HEK293 (cell line): ENCODE data around the gene SMIM14.

Experiments used
- ATF2 ChIP-seq: fragments of 450-650 bp; formaldehyde crosslinking; IDR thresholded peaks from 2 replicates; pipeline ENCODE4 v1.5.1; 2016; ENCODE audit warnings: missing biosample characterization, missing genetic modification characterization, low read depth
- GLI4 ChIP-seq: fragments of 450-650 bp; formaldehyde crosslinking; IDR thresholded peaks from 2 replicates; pipeline ENCODE4 v1.5.1; 2016; ENCODE audit warnings: missing biosample characterization, missing genetic modification characterization
- IKZF3 ChIP-seq: fragments of 450-650 bp; IDR thresholded peaks from 2 replicates; pipeline ENCODE4 v1.5.0; 2018; ENCODE audit warnings: missing biosample characterization, mild to moderate bottlenecking, missing genetic modification characterization, moderate library complexity
- INSM2 ChIP-seq: fragments of 450-650 bp; formaldehyde crosslinking; IDR thresholded peaks from 2 replicates; pipeline ENCODE4 v1.5.1; 2016; ENCODE audit warnings: missing biosample characterization, missing genetic modification characterization
- PATZ1 ChIP-seq: fragments of 450-650 bp; formaldehyde crosslinking; IDR thresholded peaks from 2 replicates; pipeline ENCODE4 v1.5.1; 2016; ENCODE audit warnings: missing biosample characterization, missing genetic modification characterization
- REST ChIP-seq: fragments of 450-650 bp; formaldehyde crosslinking; IDR thresholded peaks from 2 replicates; pipeline ENCODE4 v1.5.1; 2016; ENCODE audit warnings: missing biosample characterization, missing genetic modification characterization
- ZBTB17 ChIP-seq: fragments of 450-650 bp; formaldehyde crosslinking; IDR thresholded peaks from 2 replicates; pipeline ENCODE4 v1.5.1; 2016; ENCODE audit warnings: missing biosample characterization, missing genetic modification characterization
- ZNF175 ChIP-seq: fragments of 450-650 bp; formaldehyde crosslinking; IDR thresholded peaks from 2 replicates; pipeline ENCODE4 v1.5.1; 2016; ENCODE audit warnings: missing biosample characterization, missing genetic modification characterization
- ZNF23 ChIP-seq: fragments of 450-650 bp; formaldehyde crosslinking; IDR thresholded peaks from 2 replicates; pipeline ENCODE4 v1.5.1; 2016; ENCODE audit warnings: missing biosample characterization, missing genetic modification characterization, borderline replicate concordance
- ZNF274 ChIP-seq, 2 experiments: fragments of 200-500 bp in 1 of 2; fragments of 450-650 bp in 1 of 2; sonication (Bioruptor generic) in 1 of 2; formaldehyde crosslinking in 1 of 2; IDR thresholded peaks; 2 replicates each; pipeline versions ENCODE4 v1.5.1 to v1.6.1; 2014 to 2016; ENCODE audit warnings: borderline replicate concordance in 1 of 2, inconsistent platforms in 1 of 2, low read length in 1 of 2, missing biosample characterization in 1 of 2, missing genetic modification characterization in 1 of 2
- ZNF324 ChIP-seq: fragments of 450-650 bp; formaldehyde crosslinking; IDR thresholded peaks from 2 replicates; pipeline ENCODE4 v1.5.1; 2016; ENCODE audit warnings: missing biosample characterization, missing genetic modification characterization
- ZNF48 ChIP-seq: fragments of 450-650 bp; formaldehyde crosslinking; IDR thresholded peaks from 2 replicates; pipeline ENCODE4 v1.5.1; 2016; ENCODE audit warnings: missing biosample characterization, missing genetic modification characterization
- ZNF529 ChIP-seq: fragments of 450-650 bp; formaldehyde crosslinking; IDR thresholded peaks from 2 replicates; pipeline ENCODE4 v1.5.1; 2017; ENCODE audit warnings: missing genetic modification characterization, missing biosample characterization; ENCODE audit not compliant: insufficient replicate concordance
- ZNF560 ChIP-seq: fragments of 450-650 bp; formaldehyde crosslinking; IDR thresholded peaks from 2 replicates; pipeline ENCODE4 v1.5.1; 2017; ENCODE audit warnings: missing biosample characterization, missing genetic modification characterization, borderline replicate concordance
- ZNF600 ChIP-seq: fragments of 450-650 bp; formaldehyde crosslinking; IDR thresholded peaks from 2 replicates; pipeline ENCODE4 v1.5.1; 2016; ENCODE audit warnings: missing biosample characterization, missing genetic modification characterization
- ZNF664 ChIP-seq: fragments of 450-650 bp; formaldehyde crosslinking; IDR thresholded peaks from 2 replicates; pipeline ENCODE4 v1.5.1; 2016; ENCODE audit warnings: missing biosample characterization, missing genetic modification characterization
- ZNF768 ChIP-seq: fragments of 450-650 bp; formaldehyde crosslinking; IDR thresholded peaks from 2 replicates; pipeline ENCODE4 v1.5.1; 2018; ENCODE audit warnings: missing biosample characterization, mild to moderate bottlenecking, missing genetic modification characterization
- ZNF785 ChIP-seq: fragments of 450-650 bp; formaldehyde crosslinking; IDR thresholded peaks from 2 replicates; pipeline ENCODE4 v1.5.1; 2016; ENCODE audit warnings: missing biosample characterization, missing genetic modification characterization
- ZSCAN16 ChIP-seq: fragments of 450-650 bp; formaldehyde crosslinking; IDR thresholded peaks from 2 replicates; pipeline ENCODE4 v1.5.1; 2016; ENCODE audit warnings: missing biosample characterization, missing genetic modification characterization
- TF ChIP-seq, protein P1 (sequence below): fragments of 450-650 bp; formaldehyde crosslinking; conservative IDR thresholded peaks from 2 replicates; pipeline ENCODE4 v1.5.1; 2016; ENCODE audit warnings: low read depth, missing biosample characterization, missing genetic modification characterization
- TF ChIP-seq, protein P2 (sequence below): fragments of 450-650 bp; formaldehyde crosslinking; IDR thresholded peaks from 2 replicates; pipeline ENCODE4 v1.5.1; 2017; ENCODE audit warnings: missing biosample characterization, missing genetic modification characterization
- TF ChIP-seq, protein P3 (sequence below): fragments of 450-650 bp; formaldehyde crosslinking; IDR thresholded peaks from 2 replicates; pipeline ENCODE4 v1.5.1; 2016; ENCODE audit warnings: missing biosample characterization, missing genetic modification characterization, low read depth

SMIM14 gene

DNA sequence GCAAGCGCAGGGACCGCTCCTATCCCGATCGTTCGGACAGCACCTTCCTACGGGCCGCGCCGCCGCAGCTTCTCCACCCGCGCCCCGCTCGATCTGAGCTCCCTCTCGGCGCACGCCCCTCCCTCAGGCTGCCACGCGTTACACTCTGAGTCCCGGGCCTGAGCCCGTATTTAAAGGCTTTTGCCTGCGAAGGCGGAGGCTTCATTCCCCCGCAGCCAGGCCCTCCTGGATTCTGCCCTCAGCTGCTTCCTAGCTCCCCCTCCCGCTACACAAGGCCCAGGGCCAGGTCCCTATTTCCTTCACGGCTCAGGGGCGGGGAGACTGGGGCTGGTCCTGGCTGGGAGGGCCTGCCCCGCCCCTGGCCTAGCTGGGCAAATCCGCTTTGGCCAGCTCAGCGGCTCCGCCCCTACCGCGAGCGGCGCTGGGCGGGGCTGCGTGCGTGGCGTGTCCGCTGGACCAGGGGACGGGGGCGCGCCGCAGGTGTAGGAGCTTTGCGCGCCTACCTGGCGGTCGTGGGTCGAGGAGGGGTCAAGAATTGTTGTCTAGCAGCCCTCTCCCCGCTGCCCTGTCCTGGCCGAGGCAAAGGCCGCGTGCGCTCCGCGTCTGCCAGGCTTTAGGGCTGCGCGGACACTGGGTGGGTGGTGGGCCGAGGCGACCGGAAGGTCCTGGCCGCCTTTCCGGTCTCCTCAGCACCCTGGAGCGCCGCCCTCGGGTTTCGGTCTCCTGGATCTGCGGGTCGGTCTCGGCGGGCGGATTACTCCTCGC, 111.2 kb downstream of the SMIM14 start, which contains the start of gene UGDH (continued):
- TF ChIP-seq GLI4 (0 out of 2 replicates have a peak, but pooled peaks have one; percentile 20), ZNF600 (peak; percentile 74), ZNF664 (no peak), PATZ1 (peak; percentile 90), ZBTB17 (tag by site-specific recombination) (peak; percentile 96), ZNF768 (no peak), ZSCAN16 (tag by site-specific recombination) (no peak), ZNF529 (tag by site-specific recombination) (no peak), ATF2 (tag by site-specific recombination) (no peak), ZNF175 (tag by site-specific recombination) (no peak), INSM2 (0 out of 2 replicates have a peak, but pooled peaks have one; percentile 18), ZNF274 (IDR thresholded peaks at IDR 0.05; ENCODE audit: low read length) (no peak), ZNF274 (tag by site-specific recombination; IDR thresholded peaks at IDR 0.05; ENCODE audit: borderline replicate concordance) (no peak), ZNF560 (tag by site-specific recombination) (no peak), REST (tag by site-specific recombination) (peak; percentile 82), ZNF23 (tag by site-specific recombination) (no peak), ZNF48 (no peak), ZNF324 (tag by site-specific recombination) (peak; percentile 34), IKZF3 (peak; percentile 57; the same call in 1 of the 2 replicates), ZNF785 (tag by site-specific recombination) (0 out of 2 replicates have a peak, but pooled peaks have one; percentile 67)
- TF ChIP-seq, protein P1, sequence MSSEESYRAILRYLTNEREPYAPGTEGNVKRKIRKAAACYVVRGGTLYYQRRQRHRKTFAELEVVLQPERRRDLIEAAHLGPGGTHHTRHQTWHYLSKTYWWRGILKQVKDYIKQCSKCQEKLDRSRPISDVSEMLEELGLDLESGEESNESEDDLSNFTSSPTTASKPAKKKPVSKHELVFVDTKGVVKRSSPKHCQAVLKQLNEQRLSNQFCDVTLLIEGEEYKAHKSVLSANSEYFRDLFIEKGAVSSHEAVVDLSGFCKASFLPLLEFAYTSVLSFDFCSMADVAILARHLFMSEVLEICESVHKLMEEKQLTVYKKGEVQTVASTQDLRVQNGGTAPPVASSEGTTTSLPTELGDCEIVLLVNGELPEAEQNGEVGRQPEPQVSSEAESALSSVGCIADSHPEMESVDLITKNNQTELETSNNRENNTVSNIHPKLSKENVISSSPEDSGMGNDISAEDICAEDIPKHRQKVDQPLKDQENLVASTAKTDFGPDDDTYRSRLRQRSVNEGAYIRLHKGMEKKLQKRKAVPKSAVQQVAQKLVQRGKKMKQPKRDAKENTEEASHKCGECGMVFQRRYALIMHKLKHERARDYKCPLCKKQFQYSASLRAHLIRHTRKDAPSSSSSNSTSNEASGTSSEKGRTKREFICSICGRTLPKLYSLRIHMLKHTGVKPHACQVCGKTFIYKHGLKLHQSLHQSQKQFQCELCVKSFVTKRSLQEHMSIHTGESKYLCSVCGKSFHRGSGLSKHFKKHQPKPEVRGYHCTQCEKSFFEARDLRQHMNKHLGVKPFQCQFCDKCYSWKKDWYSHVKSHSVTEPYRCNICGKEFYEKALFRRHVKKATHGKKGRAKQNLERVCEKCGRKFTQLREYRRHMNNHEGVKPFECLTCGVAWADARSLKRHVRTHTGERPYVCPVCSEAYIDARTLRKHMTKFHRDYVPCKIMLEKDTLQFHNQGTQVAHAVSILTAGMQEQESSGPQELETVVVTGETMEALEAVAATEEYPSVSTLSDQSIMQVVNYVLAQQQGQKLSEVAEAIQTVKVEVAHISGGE = peak; percentile 95
- TF ChIP-seq, protein P2, sequence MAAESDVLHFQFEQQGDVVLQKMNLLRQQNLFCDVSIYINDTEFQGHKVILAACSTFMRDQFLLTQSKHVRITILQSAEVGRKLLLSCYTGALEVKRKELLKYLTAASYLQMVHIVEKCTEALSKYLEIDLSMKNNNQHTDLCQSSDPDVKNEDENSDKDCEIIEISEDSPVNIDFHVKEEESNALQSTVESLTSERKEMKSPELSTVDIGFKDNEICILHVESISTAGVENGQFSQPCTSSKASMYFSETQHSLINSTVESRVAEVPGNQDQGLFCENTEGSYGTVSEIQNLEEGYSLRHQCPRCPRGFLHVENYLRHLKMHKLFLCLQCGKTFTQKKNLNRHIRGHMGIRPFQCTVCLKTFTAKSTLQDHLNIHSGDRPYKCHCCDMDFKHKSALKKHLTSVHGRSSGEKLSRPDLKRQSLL (tag by site-specific recombination) = no peak
- TF ChIP-seq, protein P3, sequence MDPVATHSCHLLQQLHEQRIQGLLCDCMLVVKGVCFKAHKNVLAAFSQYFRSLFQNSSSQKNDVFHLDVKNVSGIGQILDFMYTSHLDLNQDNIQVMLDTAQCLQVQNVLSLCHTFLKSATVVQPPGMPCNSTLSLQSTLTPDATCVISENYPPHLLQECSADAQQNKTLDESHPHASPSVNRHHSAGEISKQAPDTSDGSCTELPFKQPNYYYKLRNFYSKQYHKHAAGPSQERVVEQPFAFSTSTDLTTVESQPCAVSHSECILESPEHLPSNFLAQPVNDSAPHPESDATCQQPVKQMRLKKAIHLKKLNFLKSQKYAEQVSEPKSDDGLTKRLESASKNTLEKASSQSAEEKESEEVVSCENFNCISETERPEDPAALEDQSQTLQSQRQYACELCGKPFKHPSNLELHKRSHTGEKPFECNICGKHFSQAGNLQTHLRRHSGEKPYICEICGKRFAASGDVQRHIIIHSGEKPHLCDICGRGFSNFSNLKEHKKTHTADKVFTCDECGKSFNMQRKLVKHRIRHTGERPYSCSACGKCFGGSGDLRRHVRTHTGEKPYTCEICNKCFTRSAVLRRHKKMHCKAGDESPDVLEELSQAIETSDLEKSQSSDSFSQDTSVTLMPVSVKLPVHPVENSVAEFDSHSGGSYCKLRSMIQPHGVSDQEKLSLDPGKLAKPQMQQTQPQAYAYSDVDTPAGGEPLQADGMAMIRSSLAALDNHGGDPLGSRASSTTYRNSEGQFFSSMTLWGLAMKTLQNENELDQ (tag by site-specific recombination) = no peak
